Ovary (tissue), 3 donors: Measurements from ENCODE around the gene RAPSN.

Experiments used
- EP300 ChIP-seq: sonication (generic); formaldehyde crosslinking; IDR thresholded peaks from one replicate; pipeline ENCODE4 v1.6.1; 2017; ENCODE audit warnings: antibody characterized with exemption
- TF ChIP-seq, protein P1 (sequence below), 3 donors: fragments of 450-650 bp in 2 of 3; fragments of 200-600 bp in 1 of 3; IDR thresholded peaks; one replicate each; pipeline versions ENCODE4 v1.5.1 to v1.8.0; 2016 to 2022; ENCODE audit warnings: antibody characterized with exemption in 3 of 3, mild to moderate bottlenecking in 1 of 3
- donor health status: DM: no; HTN: no; CAD: no.

DNA sequence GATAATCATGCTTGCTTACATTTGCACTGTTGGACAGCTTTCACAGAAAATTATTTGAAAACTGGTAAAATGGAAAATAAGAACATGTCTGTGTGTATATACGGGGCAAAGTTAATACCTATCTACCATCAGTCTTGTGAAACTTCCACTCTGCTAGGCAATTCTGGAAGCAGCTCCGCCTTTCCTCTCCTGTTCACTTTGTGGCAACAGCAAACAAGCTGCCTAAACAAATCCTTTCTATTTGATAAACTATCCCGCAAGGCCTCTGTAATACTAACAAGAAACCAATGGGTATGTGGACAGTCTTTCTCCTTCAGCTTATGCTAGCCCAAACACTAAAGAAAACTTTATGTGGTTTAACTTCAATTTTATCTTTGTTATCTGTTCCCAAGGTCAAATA is 39.2 kb upstream of the RAPSN start:
- TF ChIP-seq, protein P1, sequence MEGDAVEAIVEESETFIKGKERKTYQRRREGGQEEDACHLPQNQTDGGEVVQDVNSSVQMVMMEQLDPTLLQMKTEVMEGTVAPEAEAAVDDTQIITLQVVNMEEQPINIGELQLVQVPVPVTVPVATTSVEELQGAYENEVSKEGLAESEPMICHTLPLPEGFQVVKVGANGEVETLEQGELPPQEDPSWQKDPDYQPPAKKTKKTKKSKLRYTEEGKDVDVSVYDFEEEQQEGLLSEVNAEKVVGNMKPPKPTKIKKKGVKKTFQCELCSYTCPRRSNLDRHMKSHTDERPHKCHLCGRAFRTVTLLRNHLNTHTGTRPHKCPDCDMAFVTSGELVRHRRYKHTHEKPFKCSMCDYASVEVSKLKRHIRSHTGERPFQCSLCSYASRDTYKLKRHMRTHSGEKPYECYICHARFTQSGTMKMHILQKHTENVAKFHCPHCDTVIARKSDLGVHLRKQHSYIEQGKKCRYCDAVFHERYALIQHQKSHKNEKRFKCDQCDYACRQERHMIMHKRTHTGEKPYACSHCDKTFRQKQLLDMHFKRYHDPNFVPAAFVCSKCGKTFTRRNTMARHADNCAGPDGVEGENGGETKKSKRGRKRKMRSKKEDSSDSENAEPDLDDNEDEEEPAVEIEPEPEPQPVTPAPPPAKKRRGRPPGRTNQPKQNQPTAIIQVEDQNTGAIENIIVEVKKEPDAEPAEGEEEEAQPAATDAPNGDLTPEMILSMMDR (IDR thresholded peaks at IDR 0.05), result no peak
- TF ChIP-seq EP300, result no peak
